ENCODE data around the gene RILP. TPM values are rescaled to one million over a fixed set of nuclear protein-coding genes. Genes with fewer than 3 reads are reported as not detected.

RILP gene
- total RNA-seq, 1 donor from 2014 or later, result 1.2 TPM

GRCh38 chr17:1636732-1637285 is 12.9 kb downstream of the RILP start:
- Mint-ChIP-seq H3K36me3 (ENCODE audit: insufficient read depth) (no peaks in the 10 kb centered on the region), H3K9me3 (ENCODE audit: low read depth) (no peaks in the 10 kb centered on the region), H3K27me3 (peaks cover 5% of the 10 kb centered on the region), H3K4me1 (ENCODE audit: low read depth) (peaks cover 1% of the 10 kb centered on the region), H3K4me3 (ENCODE audit: low read depth) (no peak overlapping the region), H3K27ac (no peak overlapping the region)
- no peak for DNase-seq (ENCODE audit: low spot score, unreplicated experiment)
- TF ChIP-seq CTCF (IDR thresholded peaks at IDR 0.05; ENCODE audit: unreplicated experiment), result no peak

GRCh38 chr17:1635675-1636465 is 13.8 kb downstream of the RILP start:
- H3K27me3 Mint-ChIP-seq, result peaks cover 12% of the 10 kb centered on the region

GRCh38 chr17:1634841-1635650 is 14.6 kb downstream of the RILP start:
- Mint-ChIP-seq H3K27me3 (peaks cover 20% of the 10 kb centered on the region), H3K9me3 (ENCODE audit: low read depth) (no peaks in the 10 kb centered on the region), H3K4me1 (ENCODE audit: low read depth) (peaks cover 3% of the 10 kb centered on the region), H3K36me3 (ENCODE audit: insufficient read depth) (no peaks in the 10 kb centered on the region), H3K27ac (no peak overlapping the region), H3K4me3 (ENCODE audit: low read depth) (no peak overlapping the region)
- no peak for TF ChIP-seq CTCF (IDR thresholded peaks at IDR 0.05; ENCODE audit: unreplicated experiment)
- no peak for DNase-seq (ENCODE audit: low spot score, unreplicated experiment)

More at GRCh38 chr17:1635675-1636465, 13.8 kb downstream of the RILP start:
- DNase-seq (ENCODE audit: low spot score, unreplicated experiment), result no peak
- no peaks in the 10 kb centered on the region for H3K9me3 Mint-ChIP-seq (ENCODE audit: low read depth)
- TF ChIP-seq CTCF (IDR thresholded peaks at IDR 0.05; ENCODE audit: unreplicated experiment), result no peak
- peaks cover 1% of the 10 kb centered on the region for H3K4me1 Mint-ChIP-seq (ENCODE audit: low read depth)
- H3K27ac Mint-ChIP-seq, result no peak overlapping the region
- H3K4me3 Mint-ChIP-seq (ENCODE audit: low read depth), result no peak overlapping the region
- no peaks in the 10 kb centered on the region for H3K36me3 Mint-ChIP-seq (ENCODE audit: insufficient read depth)

GRCh38 chr17:1630662-1631061 is 19.0 kb downstream of the RILP start:
- peak overlapping the region; percentile 73 for H3K27ac Mint-ChIP-seq
- peak overlapping the region; percentile 73 for H3K4me3 Mint-ChIP-seq (ENCODE audit: low read depth)
- no peaks in the 10 kb centered on the region for H3K36me3 Mint-ChIP-seq (ENCODE audit: insufficient read depth)
- no peak for DNase-seq (ENCODE audit: low spot score, unreplicated experiment)
- TF ChIP-seq CTCF (IDR thresholded peaks at IDR 0.05; ENCODE audit: unreplicated experiment), result no peak
- H3K4me1 Mint-ChIP-seq (ENCODE audit: low read depth), result peaks cover 13% of the 10 kb centered on the region
- H3K27me3 Mint-ChIP-seq, result peaks cover 34% of the 10 kb centered on the region
- no peaks in the 10 kb centered on the region for H3K9me3 Mint-ChIP-seq (ENCODE audit: low read depth)
